ENCODE data around the gene IGF2BP3. TPM values are rescaled to one million over a fixed set of nuclear protein-coding genes. Genes with fewer than 3 reads are reported as not detected.
"Not testable (repeated sequence)": the region's sequence is repeated elsewhere in the genome, so short reads cannot be mapped to it uniquely, and the experiment has no call there.

The IGF2BP3 gene
- total RNA-seq, 1 donor from 2014 or later, result 47.0 TPM

GRCh38 chr7:23332193-23332592 is 138.1 kb downstream of the IGF2BP3 start:
- H3K27ac Mint-ChIP-seq (ENCODE audit: unreplicated experiment), result no peak overlapping the region
- DNase-seq, result no peak
- TF ChIP-seq CTCF (IDR thresholded peaks at IDR 0.05; ENCODE audit: partially characterized antibody, unreplicated experiment), result no peak
- no peaks in the 10 kb centered on the region for H3K27me3 Mint-ChIP-seq (ENCODE audit: unreplicated experiment)
- H3K4me3 Mint-ChIP-seq (ENCODE audit: unreplicated experiment), result no peak overlapping the region
- peaks cover 1% of the 10 kb centered on the region for H3K9me3 Mint-ChIP-seq (ENCODE audit: unreplicated experiment)
- no peaks in the 10 kb centered on the region for H3K36me3 Mint-ChIP-seq (ENCODE audit: unreplicated experiment)
- peaks cover 4% of the 10 kb centered on the region for H3K4me1 Mint-ChIP-seq (ENCODE audit: low read depth, unreplicated experiment)

GRCh38 chr7:23331132-23331531 is 139.2 kb downstream of the IGF2BP3 start:
- no peaks in the 10 kb centered on the region for H3K27me3 Mint-ChIP-seq (ENCODE audit: unreplicated experiment)
- peaks cover 1% of the 10 kb centered on the region for H3K9me3 Mint-ChIP-seq (ENCODE audit: unreplicated experiment)
- H3K4me3 Mint-ChIP-seq (ENCODE audit: unreplicated experiment), result no peak overlapping the region
- peaks cover 4% of the 10 kb centered on the region for H3K4me1 Mint-ChIP-seq (ENCODE audit: low read depth, unreplicated experiment)
- no peak for TF ChIP-seq CTCF (IDR thresholded peaks at IDR 0.05; ENCODE audit: partially characterized antibody, unreplicated experiment)
- H3K36me3 Mint-ChIP-seq (ENCODE audit: unreplicated experiment), result no peaks in the 10 kb centered on the region
- no peak for DNase-seq
- H3K27ac Mint-ChIP-seq (ENCODE audit: unreplicated experiment), result no peak overlapping the region

- no peak for TF ChIP-seq CTCF (IDR thresholded peaks at IDR 0.05; ENCODE audit: partially characterized antibody, unreplicated experiment)
- no peak for DNase-seq
- no peak overlapping the region for H3K27ac Mint-ChIP-seq (ENCODE audit: unreplicated experiment)
- H3K4me1 Mint-ChIP-seq (ENCODE audit: low read depth, unreplicated experiment), result peaks cover 18% of the 10 kb centered on the region
- no peaks in the 10 kb centered on the region for H3K27me3 Mint-ChIP-seq (ENCODE audit: unreplicated experiment)
- no peak overlapping the region for H3K4me3 Mint-ChIP-seq (ENCODE audit: unreplicated experiment)
- H3K9me3 Mint-ChIP-seq (ENCODE audit: unreplicated experiment), result peaks cover 7% of the 10 kb centered on the region
- H3K36me3 Mint-ChIP-seq (ENCODE audit: unreplicated experiment), result peaks cover 4% of the 10 kb centered on the region
Measured at GRCh38 chr7:23315366-23315765, 154.9 kb downstream of the IGF2BP3 start.

GRCh38 chr7:23312141-23312540 is 158.2 kb downstream of the IGF2BP3 start:
- Mint-ChIP-seq H3K4me1 (ENCODE audit: low read depth, unreplicated experiment) (peaks cover 25% of the 10 kb centered on the region), H3K4me3 (ENCODE audit: unreplicated experiment) (peak overlapping the region; percentile 25), H3K27ac (ENCODE audit: unreplicated experiment) (peak overlapping the region; percentile 91)
- not testable (repeated sequence) for H3K9me3 Mint-ChIP-seq (ENCODE audit: unreplicated experiment); H3K27me3 Mint-ChIP-seq (ENCODE audit: unreplicated experiment); H3K36me3 Mint-ChIP-seq (ENCODE audit: unreplicated experiment)
- DNase-seq, result peak; percentile 30

GRCh38 chr7:23308754-23309153 is 161.5 kb downstream of the IGF2BP3 start:
- Mint-ChIP-seq H3K27me3 (ENCODE audit: unreplicated experiment) (no peaks in the 10 kb centered on the region), H3K4me3 (ENCODE audit: unreplicated experiment) (no peak overlapping the region), H3K4me1 (ENCODE audit: low read depth, unreplicated experiment) (peaks cover 29% of the 10 kb centered on the region), H3K36me3 (ENCODE audit: unreplicated experiment) (no peaks in the 10 kb centered on the region), H3K9me3 (ENCODE audit: unreplicated experiment) (peaks cover 4% of the 10 kb centered on the region), H3K27ac (ENCODE audit: unreplicated experiment) (peak overlapping the region; percentile 14)
- DNase-seq, result no peak
- TF ChIP-seq CTCF (IDR thresholded peaks at IDR 0.05; ENCODE audit: partially characterized antibody, unreplicated experiment), result no peak

Measured in glutamatergic neuron (in vitro differentiated cells).